Superior temporal gyrus (tissue), 1 donor: ENCODE data around the gene B3GNT8.
"Not testable (repeated sequence)": the region's sequence is repeated elsewhere in the genome, so short reads cannot be mapped to it uniquely, and the experiment has no call there.

Experiments
- DNase-seq: peaks from one replicate; pipeline ENCODE4 v3.0.0-alpha.2; 2016; ENCODE audit errors: extremely low spot score

The B3GNT8 gene

GRCh38 chr19:41395355-41395754, 31.8 kb downstream of the B3GNT8 start:
- no peak for DNase-seq

GRCh38 chr19:41392775-41393174, 34.4 kb downstream of the B3GNT8 start:
- DNase-seq = no peak

- no peak for DNase-seq
Observed at GRCh38 chr19:41391618-41392017, 35.6 kb downstream of the B3GNT8 start.

GRCh38 chr19:41386442-41386841, 40.7 kb downstream of the B3GNT8 start:
- DNase-seq = no peak

- DNase-seq = no peak
Observed at GRCh38 chr19:41384351-41384750, 42.8 kb downstream of the B3GNT8 start.

GRCh38 chr19:41381536-41381935, 45.6 kb downstream of the B3GNT8 start:
- not testable (repeated sequence) for DNase-seq

- no peak for DNase-seq
Observed at GRCh38 chr19:41377977-41378709, 49.0 kb downstream of the B3GNT8 start.

- no peak for DNase-seq
Observed at GRCh38 chr19:41376998-41377365, 50.2 kb downstream of the B3GNT8 start.

- no peak for DNase-seq
Observed at GRCh38 chr19:41376241-41376997, 50.8 kb downstream of the B3GNT8 start, which contains the start of gene TMEM91. TSS of gene TMEM91 (plus strand) at chr19:41376533. CDS start at chr19:41378310, 1,777 bp downstream.
